ENCODE data around the gene MAT2A.
"Not testable (repeated sequence)": the region's sequence is repeated elsewhere in the genome, so short reads cannot be mapped to it uniquely, and the experiment has no call there.

MAT2A gene

DNA sequence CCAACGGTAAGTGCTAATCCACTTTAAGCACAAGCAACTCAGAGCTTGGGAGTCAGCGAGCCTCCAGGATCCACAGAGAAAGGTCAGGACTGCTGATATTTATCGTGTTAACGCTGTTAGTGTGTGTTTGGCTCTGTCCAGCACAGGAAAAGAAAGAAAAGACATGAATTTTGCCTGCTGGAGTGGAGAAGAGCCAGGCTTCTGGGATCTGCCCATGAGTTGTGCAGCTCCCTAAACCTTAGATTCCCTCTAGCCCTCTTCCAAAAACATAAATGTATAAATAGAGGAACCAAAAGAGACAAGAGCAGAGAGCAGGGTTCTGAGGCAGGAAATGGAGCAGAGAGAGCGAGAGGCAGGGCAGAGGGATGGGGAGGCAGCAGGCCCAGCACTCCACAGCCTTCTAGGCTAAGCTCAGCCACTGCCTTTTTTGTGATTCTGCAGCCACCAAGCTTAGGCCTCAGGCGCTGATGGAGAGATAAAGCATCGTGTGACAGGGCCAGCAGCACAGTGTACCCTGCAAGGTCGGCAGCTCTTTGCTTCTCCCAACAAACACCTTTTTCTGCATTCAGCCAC, 14.5 kb upstream of the MAT2A start:
- no peak for DNase-seq (ENCODE audit: low read depth in 3 of 3)

DNA sequence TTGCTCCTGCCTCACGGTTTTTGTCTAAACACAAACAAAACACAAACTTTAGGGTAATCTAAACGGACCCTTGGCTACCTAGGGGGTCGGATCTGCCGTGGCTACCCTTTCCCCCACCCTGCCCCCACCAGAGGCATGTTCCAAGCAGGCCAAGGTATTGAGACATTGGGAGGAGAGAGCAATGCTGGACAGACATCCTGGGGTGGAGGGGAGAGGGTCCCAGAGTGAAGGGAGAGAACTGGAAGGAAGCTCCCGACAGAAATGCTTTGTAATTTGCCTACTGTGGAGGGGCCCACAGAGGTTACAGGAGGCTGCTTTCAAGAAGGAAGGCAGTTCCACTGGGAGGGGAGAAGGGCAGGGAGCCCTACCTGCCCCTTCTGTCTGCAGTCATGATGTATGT, 13.9 kb upstream of the MAT2A start:
- DNase-seq (ENCODE audit: low read depth in 3 of 3) = no peak

DNA sequence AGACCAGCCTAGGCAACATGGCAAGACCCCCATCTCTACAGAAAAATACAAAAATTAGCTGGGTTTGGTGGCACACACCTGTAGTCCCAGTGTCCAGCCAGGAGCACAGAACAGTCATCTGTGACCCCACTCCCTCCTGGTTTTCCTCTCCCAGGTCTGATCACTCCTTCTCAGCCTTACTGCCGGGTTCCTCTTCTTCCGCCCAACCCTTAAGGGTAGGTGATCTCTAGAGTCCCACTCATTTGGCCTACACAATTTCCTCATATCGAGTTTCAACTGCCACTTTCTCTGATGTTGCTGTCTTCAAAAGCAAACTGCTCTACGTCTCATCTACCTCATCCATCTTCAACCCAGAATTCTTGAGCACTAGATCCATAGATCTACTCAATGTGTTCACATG, 13.4 kb upstream of the MAT2A start:
- DNase-seq (ENCODE audit: low read depth in 3 of 3) = no peak

DNA sequence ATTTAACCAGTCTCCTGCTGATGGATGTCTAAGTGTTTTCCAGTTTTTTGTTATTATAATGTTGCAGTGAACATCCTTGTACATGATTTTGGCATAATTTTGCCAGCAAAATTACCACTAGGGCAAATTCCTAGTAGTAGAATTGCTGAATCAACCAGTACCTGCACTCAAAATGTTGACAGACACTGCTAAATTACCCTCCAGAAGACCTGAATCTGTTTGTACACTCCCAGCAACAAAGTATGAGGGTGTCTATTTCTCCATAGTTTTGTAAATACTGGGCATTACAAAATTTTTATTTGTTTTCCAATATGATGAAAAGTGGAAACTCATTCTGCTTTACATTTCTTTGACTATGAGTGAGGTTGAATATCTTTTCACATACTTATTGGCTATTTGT, 11.2 kb upstream of the MAT2A start:
- DNase-seq (ENCODE audit: low read depth in 3 of 3) = no peak

DNA sequence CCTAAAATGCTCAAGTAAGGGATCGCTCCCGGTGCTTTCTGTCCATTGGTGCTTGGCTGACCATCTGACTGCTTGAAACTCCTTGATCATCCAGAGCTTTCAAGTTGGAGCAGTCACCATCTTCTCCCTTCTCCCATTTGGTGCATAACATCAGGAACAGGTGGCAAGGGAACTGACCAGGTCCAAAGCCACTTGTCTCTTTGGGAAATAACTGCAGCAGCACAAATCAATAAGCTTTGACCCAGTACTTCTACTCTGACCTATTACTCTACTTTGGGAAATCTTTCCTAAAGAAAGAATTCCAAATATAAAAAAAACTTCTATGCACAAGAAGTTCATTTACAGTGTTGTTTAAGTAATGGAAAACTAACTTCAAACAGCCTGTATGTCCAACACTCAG, 10.6 kb upstream of the MAT2A start:
- no peak for DNase-seq (ENCODE audit: low read depth in 3 of 3)

DNA sequence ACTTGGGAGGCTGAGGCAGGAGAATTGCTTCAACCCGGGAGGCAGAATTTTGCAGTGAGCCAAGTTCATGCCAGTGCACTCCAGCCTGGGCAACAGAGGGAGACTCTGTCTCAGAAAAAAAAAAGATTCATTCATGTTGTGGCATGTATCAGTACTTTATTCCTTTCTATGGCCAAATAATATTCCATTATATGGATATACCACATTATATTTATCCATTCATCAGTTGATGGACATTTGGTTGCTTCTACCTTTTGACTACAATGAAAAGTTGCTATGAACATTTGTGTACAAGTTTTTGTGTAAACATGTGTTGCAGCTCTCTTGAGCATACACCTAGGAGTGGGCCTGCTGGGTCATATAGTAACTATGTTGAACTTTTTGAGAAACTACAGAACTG, 9.2 kb upstream of the MAT2A start:
- DNase-seq (ENCODE audit: low read depth in 3 of 3) = no peak

DNA sequence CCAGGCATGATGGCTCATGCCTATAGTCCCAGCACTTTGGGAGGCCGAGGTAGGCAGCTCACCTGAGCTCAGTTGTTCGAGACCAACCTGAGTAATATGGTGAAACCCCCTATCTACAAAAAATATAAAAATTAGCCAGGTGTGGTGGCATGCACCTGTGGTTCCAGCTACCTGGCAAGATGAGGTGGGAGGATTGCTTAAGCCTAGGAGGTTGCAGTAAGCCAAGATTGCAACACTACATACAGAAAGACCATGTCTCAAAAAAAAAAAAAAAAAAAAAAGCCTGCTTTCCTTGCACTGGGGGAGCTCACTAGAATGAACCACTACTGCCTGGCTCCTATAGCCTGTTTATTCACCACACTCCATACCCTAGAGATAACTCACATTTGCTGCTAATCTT, 7.4 kb upstream of the MAT2A start:
- DNase-seq (ENCODE audit: low read depth in 3 of 3) = no peak

DNA sequence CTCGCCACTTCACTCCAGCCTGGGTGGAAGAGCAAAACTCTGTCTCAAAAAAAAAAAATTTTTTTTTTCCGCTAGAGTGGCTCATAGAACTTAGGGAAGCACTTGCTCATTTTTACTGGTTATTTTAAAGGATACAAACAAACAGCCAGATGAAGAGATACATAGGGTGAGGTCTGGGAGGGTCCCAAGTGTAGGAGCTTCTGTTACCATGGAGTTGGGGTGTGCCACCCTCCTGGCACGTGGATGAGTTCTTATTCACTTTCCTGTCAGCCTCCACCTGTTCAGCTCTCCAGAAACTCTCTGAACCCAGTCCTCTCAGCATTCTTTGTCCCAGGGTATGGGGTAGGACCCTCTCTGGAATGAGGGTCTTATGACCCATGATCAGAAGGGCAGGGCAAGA, 4.9 kb upstream of the MAT2A start:
- DNase-seq (ENCODE audit: low read depth in 3 of 3) = no peak

DNA sequence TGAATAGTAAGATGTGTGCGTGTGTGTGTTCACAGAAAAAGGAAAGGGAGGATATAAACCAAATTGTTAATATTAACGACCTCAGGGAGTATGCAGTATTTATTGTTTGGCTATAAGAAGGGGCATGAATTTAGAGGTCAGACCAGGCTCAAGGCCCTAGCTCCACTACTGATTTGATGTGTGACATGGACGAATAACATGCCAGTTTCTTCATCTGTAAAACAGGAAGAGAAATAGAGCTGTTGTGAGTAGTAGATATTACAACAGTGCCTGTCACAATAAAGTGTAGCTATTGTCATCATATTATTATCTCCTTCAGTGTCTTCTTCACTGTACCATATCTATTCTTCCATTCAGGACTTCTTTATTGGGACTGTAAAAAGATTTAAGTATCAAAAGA, 4.1 kb upstream of the MAT2A start:
- no peak for DNase-seq (ENCODE audit: low read depth in 3 of 3)

DNA sequence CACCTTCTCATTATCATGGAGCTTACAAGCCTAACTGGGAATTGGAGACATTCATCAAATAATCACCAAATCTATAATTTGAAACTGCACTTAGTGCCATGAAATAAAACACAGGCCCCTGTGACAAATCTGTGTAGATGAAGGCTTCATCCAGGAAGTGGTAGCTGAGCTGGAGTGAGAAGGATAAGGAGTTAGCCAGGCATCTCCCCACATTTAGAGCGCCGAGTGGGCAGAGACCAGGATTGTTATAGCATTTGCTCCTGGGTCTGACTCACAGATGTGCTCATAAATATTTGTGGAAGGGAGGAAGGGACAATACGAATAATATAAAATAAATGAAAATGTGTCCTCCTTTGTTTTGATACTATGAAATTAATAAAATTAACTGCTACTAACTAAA, 2.5 kb upstream of the MAT2A start:
- no peak for DNase-seq (ENCODE audit: low read depth in 3 of 3)

DNA sequence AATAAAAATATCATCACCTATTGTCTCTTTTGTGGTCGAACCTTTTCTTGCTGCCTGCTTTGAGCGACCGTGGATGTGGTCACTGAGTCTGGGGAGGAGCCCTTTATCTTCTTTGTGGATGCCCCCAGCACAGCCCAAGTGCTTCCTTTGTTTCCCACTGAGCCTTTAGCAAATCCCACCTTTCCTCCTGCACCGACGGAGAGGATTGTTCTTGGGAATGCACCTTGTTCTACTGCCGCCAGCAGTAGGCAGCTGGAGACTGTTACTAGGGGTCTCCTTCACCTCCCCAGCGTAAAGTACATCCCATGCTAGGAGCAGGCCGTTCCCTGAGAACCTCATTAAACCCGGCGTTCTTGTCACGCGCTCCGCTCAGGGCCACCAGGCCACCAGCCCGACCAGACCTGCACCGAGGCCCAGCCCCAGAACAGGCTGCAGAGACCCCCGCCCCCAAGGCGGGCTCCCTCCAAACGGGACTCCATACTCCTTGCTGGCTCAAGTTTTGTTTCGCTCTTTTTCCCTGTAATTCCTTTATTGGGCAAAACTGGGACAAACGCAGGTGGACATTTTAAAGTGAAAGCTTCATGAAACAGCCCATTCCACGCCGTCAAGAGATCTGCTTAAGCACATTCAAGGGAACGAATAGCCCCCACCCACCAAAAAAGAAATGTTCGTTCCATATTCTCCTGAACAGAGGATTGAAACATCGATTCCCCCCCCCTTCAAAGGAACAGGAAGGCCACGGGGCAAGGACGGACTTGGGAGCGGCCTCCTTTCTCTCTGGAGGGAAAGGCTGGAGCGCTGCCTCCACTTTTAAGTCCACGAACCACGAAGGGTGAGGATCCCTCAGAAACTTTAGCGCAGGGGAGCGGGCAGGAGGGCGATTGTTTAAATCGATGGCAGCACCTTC, 1.1 kb upstream of the MAT2A start:
- DNase-seq (ENCODE audit: low read depth in 3 of 3) = peak in 2 of 3 experiments; percentile 9 to 36

DNA sequence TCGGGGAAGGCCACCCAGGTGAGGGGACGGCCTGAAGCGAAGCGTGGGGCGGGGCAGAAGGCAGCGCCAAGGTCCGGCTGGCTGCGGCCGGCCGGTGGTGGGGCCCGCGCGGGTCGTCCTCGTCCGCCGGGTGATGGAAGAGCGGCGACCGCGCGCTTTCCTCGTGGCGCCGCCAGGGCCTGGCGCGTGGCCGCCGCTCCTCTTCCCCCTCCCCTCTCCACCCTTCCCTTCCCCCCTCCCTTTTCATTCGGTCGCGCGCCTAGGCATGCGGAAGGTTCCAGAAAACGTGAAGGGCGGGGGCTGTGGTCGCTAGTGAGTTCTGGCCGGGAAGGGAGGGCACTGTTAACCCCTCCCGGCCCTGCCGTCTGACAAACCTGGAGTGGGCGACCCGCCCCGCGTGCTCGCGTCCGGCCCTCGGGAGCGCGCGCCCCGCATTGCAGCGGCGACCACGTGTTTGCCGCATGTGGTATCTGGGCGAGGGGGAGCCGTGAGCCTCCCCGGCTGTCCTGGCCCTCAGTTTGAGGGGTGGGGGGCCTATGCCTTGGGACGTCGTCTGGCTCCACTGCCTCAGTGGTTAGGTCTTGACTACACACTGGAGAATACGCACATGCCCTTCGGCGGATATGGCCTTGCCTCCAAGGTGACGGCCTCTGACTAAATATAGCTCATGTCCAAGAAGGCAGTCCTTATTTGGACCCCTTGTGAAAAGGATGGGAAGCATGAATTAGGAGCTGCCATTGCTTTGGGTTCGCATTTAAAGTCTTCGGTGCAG, 579 bp downstream of the MAT2A start:
- peak; percentile 64 to 76 (median 67) for DNase-seq (ENCODE audit: low read depth in 3 of 3)

DNA sequence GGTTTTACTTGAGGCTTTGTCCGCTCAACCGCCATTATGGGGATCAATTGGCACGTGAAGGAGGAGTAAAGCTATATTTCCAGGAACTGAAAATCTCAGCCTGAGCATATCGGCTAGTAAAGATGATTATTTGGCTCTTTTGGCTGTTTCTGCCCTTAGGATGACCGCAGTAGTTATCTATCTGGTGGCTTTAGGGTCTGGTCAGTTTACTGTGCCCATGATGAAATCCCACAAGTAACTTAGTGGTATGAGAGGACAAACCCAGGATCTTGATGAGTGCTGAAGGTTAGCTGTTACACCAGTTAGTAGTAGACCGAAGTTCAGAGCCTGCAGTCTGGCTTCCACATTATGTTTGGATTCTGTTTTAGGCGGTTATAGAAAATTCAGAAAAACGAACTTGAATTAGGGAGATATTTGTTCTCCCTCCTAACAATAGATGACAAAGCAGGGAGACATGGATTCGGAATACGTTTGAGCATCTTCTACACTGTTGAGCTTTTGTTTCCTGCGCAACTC, 1.2 kb downstream of the MAT2A start:
- DNase-seq (ENCODE audit: low read depth in 3 of 3) = no peak

DNA sequence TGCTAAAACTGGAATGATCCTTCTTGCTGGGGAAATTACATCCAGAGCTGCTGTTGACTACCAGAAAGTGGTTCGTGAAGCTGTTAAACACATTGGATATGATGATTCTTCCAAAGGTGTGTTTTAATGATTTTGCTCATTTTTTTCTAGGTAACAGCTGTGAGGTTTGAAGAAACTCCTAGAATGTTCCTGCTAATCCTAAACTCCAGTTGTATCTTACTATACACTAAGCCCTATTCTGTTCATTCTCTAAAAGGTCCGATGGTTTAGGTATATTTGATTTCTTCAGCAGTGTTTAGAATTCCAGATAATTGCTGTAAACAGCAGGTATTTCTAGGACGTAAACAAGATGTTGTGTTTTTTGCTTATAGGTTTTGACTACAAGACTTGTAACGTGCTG, 2.3 kb downstream of the MAT2A start:
- DNase-seq (ENCODE audit: low read depth in 3 of 3) = no peak

DNA sequence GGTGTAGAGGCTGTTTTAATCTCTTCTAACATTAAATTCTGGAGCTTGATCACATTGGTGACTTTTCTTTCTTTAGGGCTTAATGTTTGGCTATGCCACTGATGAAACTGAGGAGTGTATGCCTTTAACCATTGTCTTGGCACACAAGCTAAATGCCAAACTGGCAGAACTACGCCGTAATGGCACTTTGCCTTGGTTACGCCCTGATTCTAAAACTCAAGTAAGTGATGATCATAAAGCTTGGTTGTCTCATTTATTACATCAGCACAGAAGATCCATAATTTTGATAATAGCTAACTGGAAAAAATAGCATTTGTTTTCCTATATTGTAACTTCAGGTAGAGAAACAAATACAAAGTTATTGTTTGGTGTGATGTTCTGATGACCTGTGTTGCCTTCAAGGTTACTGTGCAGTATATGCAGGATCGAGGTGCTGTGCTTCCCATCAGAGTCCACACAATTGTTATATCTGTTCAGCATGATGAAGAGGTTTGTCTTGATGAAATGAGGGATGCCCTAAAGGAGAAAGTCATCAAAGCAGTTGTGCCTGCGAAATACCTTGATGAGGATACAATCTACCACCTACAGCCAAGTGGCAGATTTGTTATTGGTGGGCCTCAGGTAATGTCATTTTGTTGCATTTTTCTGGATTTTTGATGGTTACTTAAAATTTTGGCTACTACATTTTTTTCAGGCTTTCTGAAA, 2.9 kb downstream of the MAT2A start:
- no peak for DNase-seq (ENCODE audit: low read depth in 3 of 3)

DNA sequence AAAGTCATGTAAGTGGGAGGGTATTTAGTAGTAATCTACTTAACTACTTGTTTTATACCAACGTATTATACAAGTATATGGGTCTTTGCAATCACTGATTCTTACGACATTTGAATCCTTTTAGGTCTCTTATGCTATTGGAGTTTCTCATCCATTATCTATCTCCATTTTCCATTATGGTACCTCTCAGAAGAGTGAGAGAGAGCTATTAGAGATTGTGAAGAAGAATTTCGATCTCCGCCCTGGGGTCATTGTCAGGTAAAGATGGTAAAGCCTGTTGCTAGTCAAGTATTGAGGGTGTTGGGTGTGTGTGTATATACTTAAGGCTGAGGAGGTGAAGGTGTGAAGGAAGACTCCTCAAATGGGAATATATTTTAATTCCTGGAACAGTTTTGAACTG, 3.8 kb downstream of the MAT2A start:
- no peak for DNase-seq (ENCODE audit: low read depth in 3 of 3)

DNA sequence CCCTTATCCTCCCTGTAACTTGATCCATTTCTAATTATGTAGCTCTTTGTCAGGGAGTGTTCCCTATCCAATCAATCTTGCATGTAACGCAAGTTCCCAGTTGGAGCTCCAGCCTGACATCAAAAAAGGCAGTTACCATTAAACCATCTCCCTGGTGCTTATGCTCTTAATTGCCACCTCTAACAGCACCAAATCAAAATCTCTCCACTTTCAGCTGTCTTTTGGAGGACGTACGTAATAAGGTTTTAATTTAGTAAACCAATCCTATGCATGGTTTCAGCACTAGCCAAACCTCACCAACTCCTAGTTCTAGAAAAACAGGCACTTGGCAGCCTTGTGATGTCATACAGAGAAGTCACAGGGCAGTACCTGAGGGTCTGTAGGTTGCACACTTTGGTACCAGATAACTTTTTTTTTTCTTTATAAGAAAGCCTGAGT, 5.3 kb downstream of the MAT2A start:
- not testable (repeated sequence) for DNase-seq (ENCODE audit: low read depth in 3 of 3)

DNA sequence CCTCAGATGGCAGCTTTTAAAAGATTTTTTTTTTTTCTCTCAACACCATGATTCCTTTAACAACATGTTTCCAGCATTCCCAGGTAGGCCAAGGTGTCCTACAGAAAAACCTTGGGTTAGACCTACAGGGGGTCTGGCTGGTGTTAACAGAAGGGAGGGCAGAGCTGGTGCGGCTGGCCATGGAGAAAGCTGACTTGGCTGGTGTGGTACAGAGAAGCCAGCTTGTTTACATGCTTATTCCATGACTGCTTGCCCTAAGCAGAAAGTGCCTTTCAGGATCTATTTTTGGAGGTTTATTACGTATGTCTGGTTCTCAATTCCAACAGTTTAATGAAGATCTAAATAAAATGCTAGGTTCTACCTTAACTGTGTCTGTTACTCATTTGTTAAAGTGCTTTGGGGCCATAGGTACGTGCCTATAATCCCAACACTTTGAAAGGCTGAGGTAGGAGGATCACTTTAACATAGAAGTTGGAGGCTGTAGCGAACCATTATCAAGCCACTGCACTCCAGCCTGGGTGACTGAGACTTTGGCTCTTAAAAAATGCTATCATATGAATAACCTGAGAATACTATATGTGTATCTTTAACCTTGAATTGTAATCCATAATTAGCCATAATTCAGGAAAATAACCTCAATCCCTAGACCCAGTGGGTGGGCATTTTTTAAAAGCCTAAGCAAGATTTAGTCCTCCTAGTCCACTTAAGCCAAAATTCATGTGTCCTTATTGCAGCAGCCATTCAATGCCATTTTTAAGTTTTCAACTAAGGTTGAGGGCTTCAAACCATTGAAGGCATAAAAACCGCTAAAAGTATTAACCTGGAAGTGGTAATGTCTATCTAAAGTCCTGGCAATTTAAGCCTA, 6.2 kb downstream of the MAT2A start:
- not testable (repeated sequence) for DNase-seq (ENCODE audit: low read depth in 3 of 3)

DNA sequence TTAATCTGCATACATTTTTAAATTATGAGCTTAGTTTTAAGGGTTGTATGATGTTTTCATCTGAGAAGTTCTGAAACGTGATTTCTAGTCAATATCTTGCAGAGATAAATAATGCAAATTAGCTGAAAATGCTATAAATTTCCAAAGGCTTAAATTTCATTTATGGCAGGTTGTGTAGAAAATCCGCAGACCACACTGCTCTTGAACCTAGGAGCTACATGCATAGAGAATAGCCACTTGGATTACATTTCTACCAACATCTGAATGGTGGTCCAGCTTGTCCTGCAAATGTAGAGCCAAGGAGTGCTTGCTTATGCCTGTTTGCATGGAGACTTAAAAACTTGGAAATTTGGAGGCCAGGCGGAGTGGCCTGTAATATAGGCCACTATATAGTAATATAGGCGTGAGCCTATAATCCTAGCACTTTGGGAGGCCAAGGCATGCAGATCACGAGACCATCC, 6.8 kb downstream of the MAT2A start:
- no peak for DNase-seq (ENCODE audit: low read depth in 3 of 3)

DNA sequence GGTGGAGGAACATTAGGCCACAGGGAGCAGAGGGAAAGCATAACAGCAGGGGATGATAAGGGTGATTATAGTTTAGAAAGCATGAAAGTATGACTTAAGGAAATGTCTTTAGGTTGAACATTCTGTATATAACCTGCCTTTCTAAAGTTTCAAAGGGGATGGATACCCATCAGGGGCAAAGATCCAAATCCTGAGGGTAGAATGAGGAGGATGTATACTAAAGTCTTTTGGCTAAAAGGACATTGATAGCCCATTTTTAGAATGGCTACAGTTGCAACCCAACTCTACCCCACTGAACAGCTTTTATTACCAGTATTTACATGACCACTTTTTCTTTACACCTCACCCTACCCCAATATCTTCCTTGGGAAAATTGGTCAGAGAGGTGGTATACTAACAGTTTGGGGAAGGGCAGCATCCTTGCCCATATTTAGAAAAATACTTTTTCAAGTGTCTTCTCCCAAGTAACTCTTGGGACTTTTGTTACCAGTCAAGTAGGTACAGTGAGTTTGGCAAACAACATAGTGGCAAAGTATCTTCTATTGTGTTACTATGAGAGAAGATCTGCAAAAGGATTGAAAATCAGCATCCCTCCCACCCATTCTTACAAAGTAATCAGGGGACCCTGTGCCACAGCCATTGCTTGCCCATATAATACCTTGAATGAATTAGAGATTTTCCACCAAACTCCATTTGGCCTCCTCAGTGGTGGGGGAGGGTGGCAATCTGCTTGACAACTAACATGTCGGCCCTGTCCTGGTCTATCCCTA, 8.3 kb downstream of the MAT2A start:
- no peak for DNase-seq (ENCODE audit: low read depth in 3 of 3)

Measured in stimulated activated CD4-positive, alpha-beta T cell treated with anti-CD3 and anti-CD28 coated beads, TNF-alpha, amount 100 ng/mL, for 24 hours (primary cell).